Tibial nerve (tissue), 4 donors: Measurements from ENCODE around the gene FMO2. TPM values are rescaled to one million over a fixed set of nuclear protein-coding genes. Genes with fewer than 3 reads are reported as not detected.

Experiments used
- DNase-seq, 2 donors: peaks; one replicate each; pipeline ENCODE4 v3.0.0-alpha.2; 2019; ENCODE audit warnings: low spot score in 2 of 2
- H3K27ac ChIP-seq, 4 donors: fragments of 200-600 bp; sonication (generic) in 3 of 4; one replicate each; pipeline ENCODE4 v1.5.1; 2017 to 2019; ENCODE audit warnings: mild to moderate bottlenecking in 1 of 4
- H3K27me3 ChIP-seq, 2 donors: fragments of 200-600 bp; sonication (generic) in 1 of 2; one replicate each; pipeline versions ENCODE4 v1.5.1 to v1.6.0; 2017 to 2019
- H3K36me3 ChIP-seq, 3 donors: fragments of 200-600 bp; sonication (generic); one replicate each; pipeline ENCODE4 v1.5.1; 2018 to 2019
- H3K4me1 ChIP-seq, 4 donors: fragments of 200-600 bp; sonication (generic) in 3 of 4; one replicate each; pipeline ENCODE4 v1.5.1; 2017 to 2019
- H3K4me3 ChIP-seq, 4 donors: fragments of 200-600 bp; sonication (generic) in 3 of 4; one replicate each; pipeline ENCODE4 v1.5.1; 2017 to 2019; ENCODE audit warnings: mild to moderate bottlenecking in 1 of 4, moderate library complexity in 1 of 4
- H3K9me3 ChIP-seq, 4 donors: fragments of 200-600 bp; sonication (generic) in 3 of 4; one replicate each; pipeline ENCODE4 v1.5.1; 2017 to 2019
- CTCF ChIP-seq, 5 experiments: fragments of 200-600 bp in 3 of 5; fragments of 450-650 bp in 2 of 5; sonication (generic) in 3 of 5; IDR thresholded peaks; one replicate each; pipeline ENCODE4 v1.5.1; 2016 to 2019; ENCODE audit warnings: antibody characterized with exemption in 5 of 5, mild to moderate bottlenecking in 3 of 5, moderate library complexity in 2 of 5
- EP300 ChIP-seq, 2 donors: sonication (generic); formaldehyde crosslinking; IDR thresholded peaks; one replicate each; pipeline ENCODE4 v1.6.1; 2017; ENCODE audit warnings: antibody characterized with exemption in 2 of 2, mild to moderate bottlenecking in 1 of 2
- POLR2A ChIP-seq, 2 donors: fragments of 450-650 bp; IDR thresholded peaks; one replicate each; pipeline ENCODE4 v1.6.1; 2017; ENCODE audit warnings: antibody characterized with exemption in 2 of 2, mild to moderate bottlenecking in 2 of 2, moderate library complexity in 2 of 2
- WGBS, 2 donors: methylation state at CpG; one replicate each; pipeline ENCODE4 v1.1.5; 2018; 5-methylcytosine and 5-hydroxymethylcytosine counted together
- total RNA-seq, 4 donors: library from RNA; depleted of rRNA; stranded (reverse); fragments of >200 nt; gene quantifications; one replicate each; pipeline ENCODE4 v1.1.0, GENCODE V29; 2016

The FMO2 gene
- total RNA-seq, 4 donors from 2014 or later: 25.7 to 36.6 (median 33.7) TPM

GRCh38 chr1:171219346-171220080 is 34.4 kb downstream of the FMO2 start:
- Histone ChIP-seq H3K9me3 (no peaks in the 10 kb centered on the region), H3K27ac (peak overlapping the region in 2 of 4 donors; percentile 75 to 89), H3K36me3 (no peaks in the 10 kb centered on the region), H3K4me3 (no peak overlapping the region), H3K27me3 (no peaks in the 10 kb centered on the region), H3K4me1 (peaks cover 0 to 44% (median 10%) of the 10 kb centered on the region in 4 donors)
- DNase-seq: no peak
- WGBS, 2 donors: 52 to 74% methylated on average over 2 of the region's 2 CpGs
- no peak for TF ChIP-seq EP300 (IDR thresholded peaks at IDR 0.05)
- TF ChIP-seq POLR2A (IDR thresholded peaks at IDR 0.05): no peak
- no peak for TF ChIP-seq CTCF (IDR thresholded peaks at IDR 0.05)

- no peaks in the 10 kb centered on the region for H3K9me3 ChIP-seq
- no peak for DNase-seq
- no peaks in the 10 kb centered on the region for H3K27me3 ChIP-seq
- H3K4me1 ChIP-seq: peaks cover 0 to 44% (median 10%) of the 10 kb centered on the region in 4 donors
- WGBS, 2 donors: 32 to 34% methylated on average over 2 of the region's 2 CpGs
- TF ChIP-seq CTCF (IDR thresholded peaks at IDR 0.05) (no peak), EP300 (IDR thresholded peaks at IDR 0.05) (no peak), POLR2A (IDR thresholded peaks at IDR 0.05) (no peak)
- H3K4me3 ChIP-seq: peak overlapping the region in 1 of 4 donors; percentile 15
- peak overlapping the region; percentile 21 to 89 (median 58) for H3K27ac ChIP-seq
- no peaks in the 10 kb centered on the region for H3K36me3 ChIP-seq
Observed at GRCh38 chr1:171220081-171220420, 35.0 kb downstream of the FMO2 start.

- Histone ChIP-seq H3K36me3 (no peaks in the 10 kb centered on the region), H3K4me3 (peak overlapping the region in 2 of 4 donors; percentile 15 to 21), H3K4me1 (peaks cover 0 to 44% (median 10%) of the 10 kb centered on the region in 4 donors), H3K27me3 (no peaks in the 10 kb centered on the region), H3K9me3 (no peaks in the 10 kb centered on the region), H3K27ac (peak overlapping the region; percentile 21 to 89 (median 58))
- DNase-seq: no peak
- 21 to 27% methylated on average over 11 of the region's 11 CpGs for WGBS, 2 donors
- TF ChIP-seq EP300 (IDR thresholded peaks at IDR 0.05) (no peak), CTCF (IDR thresholded peaks at IDR 0.05) (no peak), POLR2A (IDR thresholded peaks at IDR 0.05) (no peak)
Observed at GRCh38 chr1:171220581-171221054, 35.5 kb downstream of the FMO2 start.

- Histone ChIP-seq H3K9me3 (no peaks in the 10 kb centered on the region), H3K36me3 (no peaks in the 10 kb centered on the region), H3K27ac (peak overlapping the region in 2 of 4 donors; percentile 62 to 89), H3K27me3 (no peaks in the 10 kb centered on the region), H3K4me3 (no peak overlapping the region), H3K4me1 (peaks cover 0 to 44% (median 10%) of the 10 kb centered on the region in 4 donors)
- DNase-seq: no peak
- TF ChIP-seq POLR2A (IDR thresholded peaks at IDR 0.05) (no peak), CTCF (IDR thresholded peaks at IDR 0.05) (no peak), EP300 (IDR thresholded peaks at IDR 0.05) (no peak)
- WGBS, 2 donors: 47 to 60% methylated on average over 5 of the region's 5 CpGs
Observed at GRCh38 chr1:171221665-171222591, 36.8 kb downstream of the FMO2 start.
